ENCODE measurements around the gene FOXL3.
A peak's percentile ranks its signal among the peaks of the same experiment; 100 is the strongest.

The FOXL3 gene

GRCh38 chr7:304574-305409 lies 14.8 kb downstream of the FOXL3 start:
- no peak for DNase-seq

- no peak for DNase-seq
These were observed 15.6 kb downstream of the FOXL3 start for GRCh38 chr7:305410-306151.

GRCh38 chr7:307970-308369 lies 18.0 kb downstream of the FOXL3 start:
- no peak for DNase-seq

GRCh38 chr7:309586-310228 lies 19.7 kb downstream of the FOXL3 start:
- no peak for DNase-seq

GRCh38 chr7:311131-311680 lies 21.2 kb downstream of the FOXL3 start:
- no peak for DNase-seq

GRCh38 chr7:311796-312195 lies 21.8 kb downstream of the FOXL3 start:
- no peak for DNase-seq

GRCh38 chr7:312424-312823 lies 22.5 kb downstream of the FOXL3 start:
- no peak for DNase-seq

GRCh38 chr7:314853-315252 lies 24.9 kb downstream of the FOXL3 start:
- no peak for DNase-seq

- DNase-seq, result no peak
These were observed 25.7 kb downstream of the FOXL3 start for GRCh38 chr7:315516-316265.

GRCh38 chr7:317643-318405 lies 27.9 kb downstream of the FOXL3 start:
- DNase-seq, result no peak

GRCh38 chr7:318476-318875 lies 28.5 kb downstream of the FOXL3 start:
- no peak for DNase-seq

- DNase-seq, result no peak
These were observed 29.1 kb downstream of the FOXL3 start for GRCh38 chr7:318878-319661.

GRCh38 chr7:320297-320696 lies 30.3 kb downstream of the FOXL3 start:
- DNase-seq, result no peak

- peak; percentile 15 for DNase-seq
These were observed 32.2 kb downstream of the FOXL3 start for GRCh38 chr7:322111-322671.

GRCh38 chr7:322708-323111 lies 32.7 kb downstream of the FOXL3 start:
- DNase-seq, result no peak

- no peak for DNase-seq
These were observed 33.4 kb downstream of the FOXL3 start for GRCh38 chr7:323410-323809.

GRCh38 chr7:324011-324410 lies 34.0 kb downstream of the FOXL3 start:
- no peak for DNase-seq

- no peak for DNase-seq
These were observed 35.3 kb downstream of the FOXL3 start for GRCh38 chr7:325051-325798.

- DNase-seq, result no peak
These were observed 35.8 kb downstream of the FOXL3 start for GRCh38 chr7:325811-326210.

- DNase-seq, result no peak
These were observed 36.3 kb downstream of the FOXL3 start for GRCh38 chr7:326273-326672.
